Chondrocyte (in vitro differentiated cells): ENCODE data around the gene STRC. TPM values are rescaled to one million over a fixed set of nuclear protein-coding genes. Genes with fewer than 3 reads are reported as not detected.
"Not testable (repeated sequence)": the region's sequence is repeated elsewhere in the genome, so short reads cannot be mapped to it uniquely, and the experiment has no call there.

Experiments used
- DNase-seq: peaks from one replicate; pipeline ENCODE4 v3.0.0; 2021; ENCODE audit warnings: mixed read lengths, low spot score
- H3K27ac Mint-ChIP-seq: one replicate; pipeline ENCODE4 v1.8.0; 2021; ENCODE audit warnings: mild to moderate bottlenecking, moderate library complexity, mixed read lengths; ENCODE audit not compliant: unreplicated experiment
- H3K27me3 Mint-ChIP-seq: 2 replicates; pipeline ENCODE4 v1.8.0; 2021; ENCODE audit warnings: low read depth, mixed read lengths
- H3K36me3 Mint-ChIP-seq: 2 replicates; pipeline ENCODE4 v1.8.0; 2021; ENCODE audit warnings: low read depth, mixed read lengths
- H3K4me1 Mint-ChIP-seq: 2 replicates; pipeline ENCODE4 v1.8.0; 2021; ENCODE audit warnings: low read depth, mild to moderate bottlenecking, mixed read lengths
- H3K4me3 Mint-ChIP-seq: one replicate; pipeline ENCODE4 v1.8.0; 2021; ENCODE audit warnings: mild to moderate bottlenecking, moderate library complexity, mixed read lengths; ENCODE audit not compliant: unreplicated experiment
- H3K9me3 Mint-ChIP-seq: 2 replicates; pipeline ENCODE4 v1.8.0; 2021; ENCODE audit warnings: low read depth, mixed read lengths
- total RNA-seq: library from RNA; stranded (reverse); gene quantifications from 3 replicates; pipeline ENCODE4 v1.2.1, GENCODE V29; 2021
- TF ChIP-seq, protein P1 (sequence below): fragments of 200-600 bp; sonication (generic); IDR thresholded peaks from 2 replicates; pipeline ENCODE4 v1.5.0; 2021; ENCODE audit warnings: antibody characterized with exemption, mild to moderate bottlenecking, moderate library complexity

STRC gene
- total RNA-seq, 1 donor from 2014 or later = 0.20 TPM

DNA sequence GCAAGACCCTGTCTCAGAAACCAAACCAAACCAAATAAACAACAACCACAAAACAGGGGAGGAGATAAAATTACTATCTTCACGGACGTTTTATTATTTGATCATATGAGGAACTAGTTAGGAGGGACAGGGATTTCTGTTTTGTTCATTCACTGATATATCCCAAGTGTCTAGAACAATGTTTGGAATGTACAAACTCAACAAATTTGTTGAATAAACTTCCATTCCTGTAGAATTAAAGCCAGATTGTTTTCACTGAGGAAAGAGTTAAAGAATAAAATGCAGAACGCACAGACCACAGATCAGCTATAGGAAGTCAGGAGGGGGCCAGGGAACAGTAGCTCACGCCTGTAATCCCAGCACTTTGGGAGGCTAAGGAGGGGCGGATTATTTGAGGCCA is 6.5 kb upstream of the STRC start:
- H3K27me3 Mint-ChIP-seq = peaks cover 8% of the 10 kb centered on the region
- H3K9me3 Mint-ChIP-seq = no peaks in the 10 kb centered on the region
- DNase-seq = no peak
- TF ChIP-seq, protein P1, sequence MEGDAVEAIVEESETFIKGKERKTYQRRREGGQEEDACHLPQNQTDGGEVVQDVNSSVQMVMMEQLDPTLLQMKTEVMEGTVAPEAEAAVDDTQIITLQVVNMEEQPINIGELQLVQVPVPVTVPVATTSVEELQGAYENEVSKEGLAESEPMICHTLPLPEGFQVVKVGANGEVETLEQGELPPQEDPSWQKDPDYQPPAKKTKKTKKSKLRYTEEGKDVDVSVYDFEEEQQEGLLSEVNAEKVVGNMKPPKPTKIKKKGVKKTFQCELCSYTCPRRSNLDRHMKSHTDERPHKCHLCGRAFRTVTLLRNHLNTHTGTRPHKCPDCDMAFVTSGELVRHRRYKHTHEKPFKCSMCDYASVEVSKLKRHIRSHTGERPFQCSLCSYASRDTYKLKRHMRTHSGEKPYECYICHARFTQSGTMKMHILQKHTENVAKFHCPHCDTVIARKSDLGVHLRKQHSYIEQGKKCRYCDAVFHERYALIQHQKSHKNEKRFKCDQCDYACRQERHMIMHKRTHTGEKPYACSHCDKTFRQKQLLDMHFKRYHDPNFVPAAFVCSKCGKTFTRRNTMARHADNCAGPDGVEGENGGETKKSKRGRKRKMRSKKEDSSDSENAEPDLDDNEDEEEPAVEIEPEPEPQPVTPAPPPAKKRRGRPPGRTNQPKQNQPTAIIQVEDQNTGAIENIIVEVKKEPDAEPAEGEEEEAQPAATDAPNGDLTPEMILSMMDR = no peak
- H3K27ac Mint-ChIP-seq = no peak overlapping the region
- peaks cover 9% of the 10 kb centered on the region for H3K4me1 Mint-ChIP-seq
- no peak overlapping the region for H3K4me3 Mint-ChIP-seq
- H3K36me3 Mint-ChIP-seq = no peaks in the 10 kb centered on the region

DNA sequence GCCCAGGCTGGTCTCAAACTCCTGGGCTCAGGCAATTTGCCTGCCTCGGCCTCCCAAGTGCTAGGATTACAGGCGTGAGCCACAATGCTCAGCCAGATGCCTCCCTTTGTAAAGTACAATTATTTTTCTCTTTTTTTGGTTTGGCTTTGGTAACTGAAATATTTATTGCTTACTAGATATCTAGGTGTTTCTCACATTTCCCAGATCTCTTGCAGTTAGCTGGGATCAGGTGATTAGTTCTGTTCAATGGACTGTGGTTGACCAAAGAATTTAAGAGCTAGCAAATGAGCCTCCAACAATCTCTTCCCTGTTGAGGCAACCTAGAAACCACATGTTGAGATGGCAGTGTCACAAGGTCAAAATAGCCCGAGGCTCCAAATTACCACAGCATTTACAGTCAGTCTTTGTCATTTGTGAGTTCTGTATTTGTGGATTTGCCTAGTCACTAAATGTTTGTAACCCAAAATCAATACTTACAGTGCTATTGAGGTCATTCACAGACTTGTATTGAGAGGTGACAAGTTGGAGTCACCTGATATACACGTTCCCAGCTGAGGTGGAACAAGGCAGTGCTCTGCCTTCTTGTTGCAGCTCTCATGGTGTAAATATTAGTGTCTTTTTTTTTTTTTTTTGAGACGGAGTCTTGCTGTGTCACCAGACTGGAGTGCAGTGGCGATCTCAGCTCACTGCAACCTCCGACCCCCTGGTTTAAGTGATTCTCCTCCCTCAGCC is 3.6 kb upstream of the STRC start:
- not testable (repeated sequence) for H3K4me3 Mint-ChIP-seq

DNA sequence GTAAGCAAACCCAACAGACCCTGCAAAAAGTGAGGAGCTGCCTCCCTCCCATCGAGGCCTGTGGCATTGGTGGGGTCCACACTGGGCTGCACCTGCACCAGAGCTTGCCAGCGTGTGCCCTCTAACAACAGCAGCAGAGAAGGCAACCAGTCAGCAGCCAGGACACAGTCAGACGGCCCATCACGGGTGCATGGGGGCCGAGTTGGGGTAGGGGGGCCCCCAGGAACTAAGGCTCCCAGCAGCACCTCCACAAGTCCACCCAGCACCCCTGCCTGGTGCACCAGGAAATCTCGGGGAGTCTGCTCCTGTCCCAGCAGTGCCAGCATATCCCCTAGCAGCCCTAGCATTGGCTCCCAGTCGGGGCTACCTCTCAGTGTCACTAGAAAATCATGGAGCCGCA is 850 bp downstream of the STRC start:
- not testable (repeated sequence) for H3K27me3 Mint-ChIP-seq, H3K4me1 Mint-ChIP-seq, H3K9me3 Mint-ChIP-seq, H3K36me3 Mint-ChIP-seq, DNase-seq, H3K4me3 Mint-ChIP-seq, H3K27ac Mint-ChIP-seq

More for the DNA sequence above, 3.6 kb upstream of the STRC start:
- not testable (repeated sequence) for DNase-seq, H3K36me3 Mint-ChIP-seq, H3K4me1 Mint-ChIP-seq, H3K27ac Mint-ChIP-seq, H3K9me3 Mint-ChIP-seq
- H3K27me3 Mint-ChIP-seq = peaks cover 11% of the 10 kb centered on the region

DNA sequence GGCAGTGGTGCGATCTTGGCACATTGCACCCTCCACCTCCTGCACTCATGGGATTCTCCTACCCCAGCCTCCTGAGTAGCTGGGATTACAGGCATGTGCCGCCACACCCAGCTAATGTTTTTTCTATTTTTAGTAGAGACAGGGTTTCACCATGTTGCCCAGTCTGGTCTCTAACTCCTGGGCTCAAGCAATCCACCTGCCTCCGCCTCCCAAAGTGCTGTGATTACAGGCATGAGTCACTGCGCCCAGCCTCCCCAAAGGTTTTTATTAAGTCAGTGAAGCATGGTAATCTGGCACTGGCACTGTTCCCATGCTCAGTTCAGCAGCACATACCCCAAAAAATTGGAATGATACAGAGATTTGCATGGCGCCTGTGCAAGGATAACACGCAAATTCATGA is 16.4 kb downstream of the STRC start:
- not testable (repeated sequence) for H3K4me1 Mint-ChIP-seq, H3K4me3 Mint-ChIP-seq, H3K27ac Mint-ChIP-seq, H3K9me3 Mint-ChIP-seq, DNase-seq, H3K36me3 Mint-ChIP-seq
- peaks cover 32% of the 10 kb centered on the region for H3K27me3 Mint-ChIP-seq

DNA sequence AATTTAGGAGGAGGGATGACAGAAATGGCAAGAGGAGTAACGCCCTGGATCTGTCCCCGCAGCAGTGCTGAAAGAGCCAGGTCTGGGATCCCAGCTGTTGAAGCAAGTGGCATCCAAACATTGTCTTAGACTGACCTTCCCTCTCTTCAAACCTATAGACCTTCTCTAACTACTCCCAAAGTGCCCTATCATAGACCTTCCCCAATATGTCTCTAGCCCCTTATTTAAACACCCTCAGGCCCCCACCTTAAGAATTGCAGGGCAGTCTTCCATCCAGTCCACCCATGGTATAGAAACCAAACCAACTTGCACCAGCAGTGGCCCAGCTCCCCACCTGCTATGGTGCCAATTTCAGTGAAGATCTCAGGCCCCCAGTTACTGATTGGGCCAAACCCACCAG is 18.4 kb downstream of the STRC start:
- H3K36me3 Mint-ChIP-seq, H3K4me1 Mint-ChIP-seq, DNase-seq, H3K9me3 Mint-ChIP-seq, H3K4me3 Mint-ChIP-seq, H3K27ac Mint-ChIP-seq: not testable (repeated sequence)
- peaks cover 37% of the 10 kb centered on the region for H3K27me3 Mint-ChIP-seq

DNA sequence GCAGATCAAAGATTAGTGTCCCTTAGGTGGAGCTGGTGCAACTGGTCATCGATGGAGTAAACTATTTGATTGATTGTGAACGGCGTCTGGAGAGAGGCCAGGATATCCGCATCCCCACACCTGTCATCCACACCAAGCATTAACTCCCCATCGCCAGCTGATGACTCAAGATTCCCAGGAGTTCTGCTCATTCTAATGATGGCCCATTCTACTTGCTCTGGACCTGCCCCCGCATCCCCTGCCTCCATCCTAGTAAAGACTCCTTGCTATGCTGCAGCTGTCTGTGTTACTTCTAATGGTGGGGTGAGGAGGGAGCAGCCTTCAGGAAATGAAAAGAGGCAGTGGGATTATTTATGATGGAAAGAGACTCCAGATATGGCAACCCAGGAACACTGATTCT is 19.5 kb downstream of the STRC start:
- DNase-seq, H3K36me3 Mint-ChIP-seq, H3K27ac Mint-ChIP-seq: not testable (repeated sequence)

DNA sequence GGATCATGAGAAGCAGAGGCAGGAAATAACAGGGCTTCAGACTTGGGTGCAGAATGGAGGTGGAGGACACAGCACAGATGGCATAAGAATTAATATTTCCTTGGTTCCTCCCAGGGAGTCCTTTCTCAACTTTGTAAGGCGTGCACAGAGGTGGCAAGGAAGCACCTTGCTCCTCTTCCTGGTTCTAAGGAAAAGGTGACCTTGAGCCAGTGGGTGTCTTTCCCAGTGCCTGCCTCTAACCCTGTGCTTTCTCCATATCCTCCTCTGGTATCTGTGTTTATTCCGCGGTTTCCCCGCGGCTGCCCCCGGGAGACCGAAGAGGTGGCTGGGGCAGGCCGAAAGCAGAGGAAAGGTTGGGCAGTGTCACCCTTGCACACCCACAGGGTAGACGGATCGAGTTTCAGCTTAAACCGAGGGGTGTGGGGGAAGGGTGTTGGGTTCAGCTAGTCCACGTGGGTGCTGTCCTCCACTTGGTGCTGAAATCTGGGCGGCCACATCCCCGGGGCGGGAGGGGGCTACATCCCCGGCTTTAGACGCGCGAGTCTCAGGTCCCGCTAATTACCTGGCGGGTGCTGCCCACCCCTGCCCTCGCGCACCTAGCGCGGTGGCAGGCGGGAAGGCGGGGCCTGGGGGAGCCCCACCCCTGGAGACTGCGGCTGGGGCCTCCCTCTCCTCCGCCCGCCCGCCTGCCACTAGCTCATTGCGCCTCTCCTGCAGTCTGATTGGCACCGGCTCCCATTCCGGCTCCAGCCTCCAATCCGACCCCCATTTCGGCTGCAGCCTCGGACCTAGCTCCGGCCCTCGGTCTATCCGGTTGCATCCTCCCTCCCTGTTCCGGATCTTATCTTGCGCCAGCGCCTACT is 25.0 kb downstream of the STRC start, which contains the start of gene CKMT1B:
CKMT1B (plus strand) TSS at position 700 of the 863 bp plus-strand sequence. CDS start 192 bp downstream, outside the sequence.
- not testable (repeated sequence) for H3K9me3 Mint-ChIP-seq, H3K4me1 Mint-ChIP-seq, H3K27ac Mint-ChIP-seq, DNase-seq, H3K36me3 Mint-ChIP-seq, H3K4me3 Mint-ChIP-seq
- peaks cover 15% of the 10 kb centered on the region for H3K27me3 Mint-ChIP-seq

More for the DNA sequence above, 19.5 kb downstream of the STRC start:
- H3K4me1 Mint-ChIP-seq, H3K9me3 Mint-ChIP-seq, H3K4me3 Mint-ChIP-seq: not testable (repeated sequence)
- peaks cover 34% of the 10 kb centered on the region for H3K27me3 Mint-ChIP-seq

DNA sequence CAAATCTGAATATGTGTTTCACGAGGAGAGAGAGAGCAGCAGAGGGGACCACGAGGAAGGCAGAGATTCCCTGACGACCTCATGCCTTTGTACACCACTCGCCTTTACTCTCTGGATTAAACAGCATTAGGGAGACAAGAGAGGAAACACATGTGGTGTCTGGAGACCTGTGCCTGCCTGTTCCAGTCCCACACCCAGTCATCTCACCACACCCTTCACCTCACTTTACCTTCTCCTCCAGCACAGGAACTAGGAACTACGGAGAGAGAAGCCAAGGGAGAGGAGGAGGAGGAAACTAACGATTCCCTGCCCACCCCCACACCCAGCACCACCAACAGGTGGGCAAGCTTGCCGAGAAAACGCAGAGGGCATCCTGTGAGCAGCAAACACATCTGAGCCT is 25.8 kb downstream of the STRC start:
- DNase-seq, H3K4me3 Mint-ChIP-seq, H3K9me3 Mint-ChIP-seq, H3K4me1 Mint-ChIP-seq, H3K36me3 Mint-ChIP-seq, H3K27ac Mint-ChIP-seq: not testable (repeated sequence)
- peaks cover 13% of the 10 kb centered on the region for H3K27me3 Mint-ChIP-seq

DNA sequence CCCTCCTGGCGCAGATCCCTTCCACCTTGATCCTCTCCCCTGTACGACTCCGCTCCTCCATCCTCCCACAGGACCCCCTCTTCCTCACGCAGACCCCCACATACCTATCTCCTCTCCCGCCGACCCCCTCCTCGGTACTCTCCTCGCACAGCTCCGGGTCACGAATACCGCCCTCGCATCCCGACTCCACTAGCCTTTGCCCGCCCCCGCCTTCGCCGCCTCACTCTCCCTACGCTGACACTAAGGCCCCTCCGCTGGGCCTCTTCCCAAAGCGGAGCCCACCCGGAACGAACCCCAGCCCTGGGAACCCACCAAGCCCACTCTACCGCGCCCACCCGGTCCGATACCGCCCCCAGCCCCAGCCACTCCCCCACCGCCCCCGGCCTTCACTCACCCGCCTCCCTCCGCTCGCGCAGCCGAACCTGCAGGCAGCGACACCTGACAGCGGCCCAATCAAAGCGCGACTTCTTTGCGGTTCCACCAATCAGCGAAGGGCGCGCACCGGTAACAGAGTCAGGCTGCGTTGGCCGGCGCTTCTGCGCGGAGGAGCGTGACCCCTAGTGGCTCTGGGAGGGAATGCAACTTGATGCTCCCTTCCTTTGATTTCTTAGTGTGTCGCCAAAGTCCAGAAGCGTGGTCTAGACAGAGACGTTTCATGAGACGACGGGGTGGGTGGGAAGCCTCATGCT is 28.7 kb downstream of the STRC start, which contains the start of gene PPIP5K1:
PPIP5K1 (minus strand) TSS at position 431 of the 689 bp plus-strand sequence. CDS start 5,704 bp downstream, outside the sequence.
- H3K36me3 Mint-ChIP-seq, H3K4me3 Mint-ChIP-seq, H3K4me1 Mint-ChIP-seq, DNase-seq, H3K9me3 Mint-ChIP-seq, H3K27ac Mint-ChIP-seq, H3K27me3 Mint-ChIP-seq: not testable (repeated sequence)

DNA sequence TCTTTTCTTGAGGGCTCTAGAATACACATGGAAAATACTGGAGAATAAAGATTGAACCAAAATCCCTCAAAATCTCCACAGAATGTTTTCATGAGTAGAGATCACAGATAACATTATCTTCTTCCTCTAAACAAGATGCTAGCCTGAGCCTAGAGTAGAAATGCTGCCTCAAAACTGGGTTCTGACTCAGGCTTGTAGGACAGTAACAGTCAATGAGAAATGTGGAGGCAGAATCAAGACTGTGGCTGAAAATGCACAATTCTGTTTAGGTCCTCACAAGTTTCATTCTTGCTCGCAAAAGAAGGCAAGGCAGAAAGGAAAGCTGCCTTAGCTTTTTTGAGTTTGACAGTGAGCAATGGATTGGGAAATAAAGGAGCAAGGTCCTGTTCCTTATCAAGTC is 44.0 kb downstream of the STRC start:
- not testable (repeated sequence) for H3K4me3 Mint-ChIP-seq, H3K4me1 Mint-ChIP-seq, H3K36me3 Mint-ChIP-seq, H3K27me3 Mint-ChIP-seq, H3K27ac Mint-ChIP-seq, H3K9me3 Mint-ChIP-seq, DNase-seq

DNA sequence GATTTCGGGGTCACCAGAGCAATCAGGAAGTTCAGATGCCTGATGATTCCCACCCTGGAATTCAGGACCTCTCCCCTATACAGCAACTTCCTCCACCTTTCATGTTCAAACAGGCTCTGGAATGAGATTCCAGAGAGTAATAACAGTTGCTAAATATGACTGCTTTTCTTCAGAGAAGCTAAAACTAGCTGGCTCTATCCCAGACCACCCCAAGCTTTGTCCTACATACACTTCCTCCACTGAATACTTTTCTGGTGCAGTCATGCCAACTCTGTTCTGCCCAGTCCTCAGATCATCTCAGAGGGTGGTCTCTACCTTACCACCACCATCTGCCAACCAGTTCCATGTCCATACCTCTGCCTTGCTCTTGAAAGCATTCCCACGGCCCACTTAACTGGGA is 52.0 kb downstream of the STRC start:
- not testable (repeated sequence) for DNase-seq

More for the DNA sequence above, 52.0 kb downstream of the STRC start:
- not testable (repeated sequence) for H3K4me1 Mint-ChIP-seq, H3K27me3 Mint-ChIP-seq, H3K4me3 Mint-ChIP-seq, H3K36me3 Mint-ChIP-seq, H3K27ac Mint-ChIP-seq, H3K9me3 Mint-ChIP-seq
